ENCODE data around the gene RPN2.
A peak's percentile ranks its signal among the peaks of the same experiment; 100 is the strongest.

The RPN2 gene

GRCh38 chr20:37178839-37179682, at the start of gene RPN2, which contains the start of gene MROH8:
Gene RPN2 (plus strand): TSS chr20:37179330. CDS start chr20:37179357, 27 bp downstream.
Gene MROH8 (minus strand): TSS chr20:37179548.
- peak within 1 kb of the TSS; percentile 79 to 96 for H3K27ac ChIP-seq
- no peak for TF ChIP-seq CTCF (IDR thresholded peaks at IDR 0.05)
- DNase-seq (ENCODE audit: low spot score) = peak; percentile 98
- H3K4me3 ChIP-seq = peak within 1 kb of the TSS; percentile 98

- Histone ChIP-seq H3K27ac (no peak overlapping the region), H3K4me3 (no peak overlapping the region)
- no peak for DNase-seq (ENCODE audit: low spot score)
- TF ChIP-seq CTCF (IDR thresholded peaks at IDR 0.05) = no peak
These were observed 47.6 kb upstream of the RPN2 start for GRCh38 chr20:37131486-37131885.

GRCh38 chr20:37133952-37134351, 45.2 kb upstream of the RPN2 start:
- no peak overlapping the region for H3K4me3 ChIP-seq
- no peak for TF ChIP-seq CTCF (IDR thresholded peaks at IDR 0.05)
- no peak for DNase-seq (ENCODE audit: low spot score)
- H3K27ac ChIP-seq = no peak overlapping the region

GRCh38 chr20:37137547-37137946, 41.6 kb upstream of the RPN2 start:
- no peak for TF ChIP-seq CTCF (IDR thresholded peaks at IDR 0.05)

GRCh38 chr20:37142708-37143107, 36.4 kb upstream of the RPN2 start:
- H3K27ac ChIP-seq = no peak overlapping the region
- TF ChIP-seq CTCF (IDR thresholded peaks at IDR 0.05) = no peak

More at GRCh38 chr20:37137547-37137946, 41.6 kb upstream of the RPN2 start:
- DNase-seq (ENCODE audit: low spot score) = no peak
- Histone ChIP-seq H3K27ac (no peak overlapping the region), H3K4me3 (no peak overlapping the region)

GRCh38 chr20:37144856-37145404, 34.2 kb upstream of the RPN2 start:
- no peak overlapping the region for H3K27ac ChIP-seq
- DNase-seq (ENCODE audit: low spot score) = no peak
- TF ChIP-seq CTCF (IDR thresholded peaks at IDR 0.05) = no peak

More at GRCh38 chr20:37142708-37143107, 36.4 kb upstream of the RPN2 start:
- no peak for DNase-seq (ENCODE audit: low spot score)
- H3K4me3 ChIP-seq = no peak overlapping the region

More at GRCh38 chr20:37144856-37145404, 34.2 kb upstream of the RPN2 start:
- H3K4me3 ChIP-seq = no peak overlapping the region
